ENCODE measurements around the gene TIMMDC1. TPM values are rescaled to one million over a fixed set of nuclear protein-coding genes. Genes with fewer than 3 reads are reported as not detected.
A peak's percentile ranks its signal among the peaks of the same experiment; 100 is the strongest.

The TIMMDC1 gene
- total RNA-seq: 10 to 100 TPM; 75.6 to 83.8 TPM

DNA sequence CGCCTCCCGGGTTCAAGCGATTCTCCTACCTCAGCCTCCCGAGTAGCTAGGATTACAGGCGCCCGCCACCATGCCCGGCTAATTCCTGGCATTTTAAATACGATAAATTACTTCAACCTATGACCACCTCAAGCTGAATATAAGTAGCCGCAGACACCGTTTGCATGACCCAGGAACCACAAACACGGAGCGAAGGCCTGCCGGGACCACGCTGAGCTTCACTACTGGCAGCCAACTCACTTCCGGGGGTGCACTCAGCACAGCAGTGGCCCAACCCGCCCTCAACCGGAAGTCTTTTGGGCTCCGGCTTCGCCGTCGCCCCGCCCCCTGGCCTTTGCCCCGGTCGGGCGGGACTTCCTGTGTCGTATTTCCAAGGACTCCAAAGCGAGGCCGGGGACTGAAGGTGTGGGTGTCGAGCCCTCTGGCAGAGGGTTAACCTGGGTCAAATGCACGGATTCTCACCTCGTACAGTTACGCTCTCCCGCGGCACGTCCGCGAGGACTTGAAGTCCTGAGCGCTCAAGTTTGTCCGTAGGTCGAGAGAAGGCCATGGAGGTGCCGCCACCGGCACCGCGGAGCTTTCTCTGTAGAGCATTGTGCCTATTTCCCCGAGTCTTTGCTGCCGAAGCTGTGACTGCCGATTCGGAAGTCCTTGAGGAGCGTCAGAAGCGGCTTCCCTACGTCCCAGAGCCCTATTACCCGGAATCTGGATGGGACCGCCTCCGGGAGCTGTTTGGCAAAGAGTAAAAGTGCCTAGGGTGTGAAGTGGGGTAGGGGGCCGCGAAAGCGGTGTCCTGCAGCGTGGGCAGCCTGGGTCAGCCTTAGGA, at the start of gene TIMMDC1:
Gene TIMMDC1, plus strand, starts transcription at position 362 of the 826 bp plus-strand sequence. Its CDS starts 187 bp downstream, at position 549.
- Mint-ChIP-seq H3K4me3 (peak within 1 kb of the TSS; percentile 99), H3K27me3 (ENCODE audit: low read depth) (no peaks in the 10 kb centered on the region), H3K4me1 (ENCODE audit: low read depth) (peaks cover 37% of the 10 kb centered on the region), H3K27ac (peak within 1 kb of the TSS; percentile 94), H3K36me3 (ENCODE audit: low read depth) (peaks cover 13% of the 10 kb centered on the region), H3K9me3 (no peaks in the 10 kb centered on the region)
- CTCF ChIA-PET: interaction anchor here (0.6 to 2.7 kb wide), 3 partner anchors 13 to 182 kb away, joined by 4 to 9 read pairs (median 6); partner anchors contain the start of gene POGLUT1
- intact Hi-C loops (cut with micrococcal nuclease): loop anchor here (1.0 to 5.0 kb wide), 12 partner anchors 29 to 849 kb away; partner anchors contain the start of genes ARHGAP31, CD80, COX17 and LRRC58
- DNase-seq: peak; percentile 98

GRCh38 chr3:119453822-119454221, 44.5 kb upstream of the TIMMDC1 start:
- no peaks in the 10 kb centered on the region for H3K9me3 Mint-ChIP-seq
- CTCF ChIA-PET: no interaction called here
- no peak overlapping the region for H3K4me3 Mint-ChIP-seq
- H3K36me3 Mint-ChIP-seq (ENCODE audit: low read depth): peaks cover 36% of the 10 kb centered on the region
- no peaks in the 10 kb centered on the region for H3K27me3 Mint-ChIP-seq (ENCODE audit: low read depth)
- no peak for DNase-seq
- H3K27ac Mint-ChIP-seq: no peak overlapping the region
- intact Hi-C loops (cut with micrococcal nuclease): no loop called here
- H3K4me1 Mint-ChIP-seq (ENCODE audit: low read depth): peaks cover 9% of the 10 kb centered on the region

DNA sequence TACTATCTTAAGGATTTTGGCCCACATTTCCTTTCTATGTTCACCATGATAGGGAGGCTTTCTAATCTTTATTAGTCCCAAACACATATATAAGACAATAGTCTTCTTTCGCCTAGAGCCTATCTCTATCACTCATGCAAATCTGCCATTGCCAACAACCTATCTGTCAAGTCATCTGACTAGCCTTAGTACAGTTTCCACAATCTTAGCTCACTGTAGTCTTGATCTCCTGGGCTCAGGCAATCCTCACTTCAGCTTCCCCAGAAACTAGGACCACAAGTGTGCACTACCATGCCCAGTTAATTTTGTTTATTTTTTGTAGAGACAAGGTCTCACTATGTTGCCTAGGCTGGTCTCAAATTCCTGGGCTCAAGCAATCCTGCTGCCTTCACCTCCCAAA, 41.9 kb upstream of the TIMMDC1 start:
- Mint-ChIP-seq H3K27me3 (ENCODE audit: low read depth) (no peaks in the 10 kb centered on the region), H3K4me1 (ENCODE audit: low read depth) (peaks cover 19% of the 10 kb centered on the region), H3K27ac (no peak overlapping the region), H3K9me3 (no peaks in the 10 kb centered on the region), H3K36me3 (ENCODE audit: low read depth) (peaks cover 42% of the 10 kb centered on the region), H3K4me3 (no peak overlapping the region)
- CTCF ChIA-PET: no interaction called here
- intact Hi-C loops (cut with micrococcal nuclease): no loop called here
- DNase-seq: no peak

GRCh38 chr3:119457246-119457645, 41.1 kb upstream of the TIMMDC1 start:
- no peaks in the 10 kb centered on the region for H3K9me3 Mint-ChIP-seq
- no peak overlapping the region for H3K27ac Mint-ChIP-seq
- CTCF ChIA-PET: no interaction called here
- intact Hi-C loops (cut with micrococcal nuclease): no loop called here
- H3K4me3 Mint-ChIP-seq: no peak overlapping the region
- H3K4me1 Mint-ChIP-seq (ENCODE audit: low read depth): peaks cover 26% of the 10 kb centered on the region
- H3K27me3 Mint-ChIP-seq (ENCODE audit: low read depth): no peaks in the 10 kb centered on the region
- DNase-seq: no peak
- peaks cover 43% of the 10 kb centered on the region for H3K36me3 Mint-ChIP-seq (ENCODE audit: low read depth)

GRCh38 chr3:119463171-119464169, 34.9 kb upstream of the TIMMDC1 start, which contains the start of gene TMEM39A:
TMEM39A (minus strand) TSS chr3:119463615; CDS start chr3:119462074, 1,541 bp downstream.
- H3K4me1 Mint-ChIP-seq (ENCODE audit: low read depth): peaks cover 32% of the 10 kb centered on the region
- H3K36me3 Mint-ChIP-seq (ENCODE audit: low read depth): peaks cover 17% of the 10 kb centered on the region
- H3K4me3 Mint-ChIP-seq: peak within 1 kb of the TSS; percentile 96
- CTCF ChIA-PET: interaction anchor here (1.2 to 1.5 kb wide), 3 partner anchors 13 to 222 kb away, joined by 3 to 4 read pairs (median 3); no protein-coding TSS in a partner anchor
- peak; percentile 98 for DNase-seq
- no peaks in the 10 kb centered on the region for H3K27me3 Mint-ChIP-seq (ENCODE audit: low read depth)
- H3K27ac Mint-ChIP-seq: peak within 1 kb of the TSS; percentile 90
- intact Hi-C loops (cut with micrococcal nuclease): loop anchor here (1.0 to 10.0 kb wide), 14 partner anchors 35 to 1281 kb away; partner anchors contain the start of genes ADPRH, ARHGAP31, B4GALT4 and CD80
- no peaks in the 10 kb centered on the region for H3K9me3 Mint-ChIP-seq

DNA sequence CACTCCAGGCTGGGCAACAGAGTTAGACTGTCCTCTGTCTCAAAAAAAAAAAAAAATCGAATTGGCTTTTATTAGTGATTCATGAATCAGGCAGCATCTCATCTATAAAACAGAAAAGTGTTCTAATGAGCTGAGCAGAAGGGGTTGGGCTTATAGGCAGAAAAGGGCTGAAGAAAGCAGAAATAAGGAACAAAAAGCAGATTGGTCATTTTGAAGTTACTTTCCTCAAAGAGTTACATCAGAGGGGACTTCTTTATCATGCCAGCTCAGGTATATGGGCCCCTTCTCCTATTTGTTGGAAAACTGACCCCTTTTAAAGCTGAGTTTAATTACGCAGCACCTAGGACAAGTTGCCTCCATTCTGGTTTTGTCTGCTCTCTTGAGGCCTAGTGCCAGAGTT, 30.3 kb upstream of the TIMMDC1 start:
- Mint-ChIP-seq H3K9me3 (no peaks in the 10 kb centered on the region), H3K36me3 (ENCODE audit: low read depth) (peaks cover 5% of the 10 kb centered on the region), H3K27ac (peak overlapping the region; percentile 90), H3K4me3 (peak overlapping the region; percentile 85), H3K27me3 (ENCODE audit: low read depth) (no peaks in the 10 kb centered on the region), H3K4me1 (ENCODE audit: low read depth) (peaks cover 38% of the 10 kb centered on the region)
- CTCF ChIA-PET: interaction anchor here (0.7 to 3.1 kb wide), 2 partner anchors 30 to 187 kb away, joined by 7 to 9 read pairs; partner anchors contain the start of gene TIMMDC1
- intact Hi-C loops (cut with micrococcal nuclease): loop anchor here (1.0 to 10.0 kb wide), 3 partner anchors 209 to 1277 kb away; partner anchors contain the start of genes COX17, GTF2E1, LRRC58 and RABL3
- no peak for DNase-seq

GRCh38 chr3:119469418-119470189, 28.7 kb upstream of the TIMMDC1 start:
- H3K36me3 Mint-ChIP-seq (ENCODE audit: low read depth): peaks cover 3% of the 10 kb centered on the region
- intact Hi-C loops (cut with micrococcal nuclease): loop anchor here (1.0 to 10.0 kb wide), 3 partner anchors 29 to 1275 kb away; partner anchors contain the start of genes GTF2E1, LRRC58, RABL3 and TIMMDC1
- H3K27ac Mint-ChIP-seq: peak overlapping the region; percentile 90
- H3K9me3 Mint-ChIP-seq: no peaks in the 10 kb centered on the region
- H3K4me1 Mint-ChIP-seq (ENCODE audit: low read depth): peaks cover 31% of the 10 kb centered on the region
- CTCF ChIA-PET: interaction anchor here (1.0 to 3.1 kb wide), 2 partner anchors 29 to 220 kb away, joined by 3 to 9 read pairs; partner anchors contain the start of gene TIMMDC1
- H3K27me3 Mint-ChIP-seq (ENCODE audit: low read depth): no peaks in the 10 kb centered on the region
- DNase-seq: no peak
- peak overlapping the region; percentile 85 for H3K4me3 Mint-ChIP-seq

DNA sequence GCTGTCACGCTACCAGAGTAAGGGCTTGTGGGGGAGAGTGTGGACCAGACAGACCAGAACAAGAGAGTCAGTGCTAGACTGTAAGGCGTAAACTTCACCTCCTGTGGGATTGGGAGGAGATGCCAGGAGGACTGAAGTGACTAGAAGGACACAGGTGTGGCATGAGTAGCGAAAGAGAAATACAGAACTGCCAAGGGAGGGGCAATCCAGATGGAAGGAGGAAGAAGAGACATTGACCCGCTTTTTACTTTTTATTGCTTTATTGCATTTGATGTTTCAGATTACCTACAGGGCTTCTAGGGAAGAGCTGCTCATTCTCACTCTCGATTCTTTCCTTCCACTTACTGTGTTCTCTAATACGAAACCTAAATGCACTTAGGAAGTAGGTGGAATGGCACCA, 27.5 kb upstream of the TIMMDC1 start:
- intact Hi-C loops (cut with micrococcal nuclease): no loop called here
- Mint-ChIP-seq H3K9me3 (no peaks in the 10 kb centered on the region), H3K4me1 (ENCODE audit: low read depth) (peaks cover 31% of the 10 kb centered on the region), H3K27me3 (ENCODE audit: low read depth) (no peaks in the 10 kb centered on the region), H3K27ac (no peak overlapping the region), H3K36me3 (ENCODE audit: low read depth) (peaks cover 3% of the 10 kb centered on the region), H3K4me3 (no peak overlapping the region)
- CTCF ChIA-PET: no interaction called here
- no peak for DNase-seq

DNA sequence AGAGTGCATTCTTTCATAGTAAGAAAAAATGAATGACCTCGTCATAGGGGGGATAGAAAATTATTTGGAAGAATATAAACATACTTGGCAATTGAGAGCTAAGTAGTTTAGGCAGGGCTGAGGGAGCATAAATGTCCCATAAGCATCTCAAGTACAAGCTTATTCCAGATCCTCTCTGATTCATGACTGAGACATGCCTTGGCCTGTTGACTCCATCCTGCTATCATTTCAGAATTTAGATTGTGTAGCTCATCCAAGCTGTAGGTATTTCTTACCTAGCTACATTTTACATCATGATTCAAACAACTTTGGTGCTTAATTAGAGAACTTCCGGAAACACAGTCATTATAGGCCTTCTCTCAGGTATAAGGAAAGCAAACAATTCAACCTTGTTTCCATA, 17.3 kb upstream of the TIMMDC1 start:
- no peaks in the 10 kb centered on the region for H3K9me3 Mint-ChIP-seq
- H3K4me1 Mint-ChIP-seq (ENCODE audit: low read depth): peaks cover 2% of the 10 kb centered on the region
- no peak overlapping the region for H3K4me3 Mint-ChIP-seq
- H3K36me3 Mint-ChIP-seq (ENCODE audit: low read depth): peaks cover 17% of the 10 kb centered on the region
- intact Hi-C loops (cut with micrococcal nuclease): no loop called here
- DNase-seq: no peak
- H3K27ac Mint-ChIP-seq: no peak overlapping the region
- H3K27me3 Mint-ChIP-seq (ENCODE audit: low read depth): no peaks in the 10 kb centered on the region
- CTCF ChIA-PET: no interaction called here

- H3K27me3 Mint-ChIP-seq (ENCODE audit: low read depth): no peaks in the 10 kb centered on the region
- no peaks in the 10 kb centered on the region for H3K9me3 Mint-ChIP-seq
- H3K4me1 Mint-ChIP-seq (ENCODE audit: low read depth): peaks cover 2% of the 10 kb centered on the region
- no peak overlapping the region for H3K4me3 Mint-ChIP-seq
- H3K27ac Mint-ChIP-seq: no peak overlapping the region
- DNase-seq: no peak
- H3K36me3 Mint-ChIP-seq (ENCODE audit: low read depth): peaks cover 20% of the 10 kb centered on the region
- CTCF ChIA-PET: no interaction called here
- intact Hi-C loops (cut with micrococcal nuclease): no loop called here
Measured at GRCh38 chr3:119483101-119483500, 15.2 kb upstream of the TIMMDC1 start.

DNA sequence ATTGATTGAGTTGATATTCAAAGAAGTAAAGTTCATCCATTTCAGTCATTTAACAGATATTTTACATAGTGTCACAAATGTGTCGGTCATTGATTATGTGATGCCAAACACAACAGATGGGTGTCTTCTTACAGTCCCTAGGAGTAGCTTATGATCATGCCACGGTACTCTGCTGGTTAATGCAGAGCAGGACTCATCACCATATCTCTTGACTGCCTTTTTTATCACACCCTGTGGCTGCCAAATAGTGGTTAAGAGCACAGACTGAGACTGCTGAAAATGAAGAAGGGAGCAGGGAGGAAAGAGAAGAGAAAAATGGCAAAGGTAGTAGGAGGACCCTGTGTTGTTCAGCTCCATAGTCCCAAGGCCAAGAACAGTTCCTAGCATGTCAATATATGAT, 12.8 kb upstream of the TIMMDC1 start:
- no peaks in the 10 kb centered on the region for H3K27me3 Mint-ChIP-seq (ENCODE audit: low read depth)
- no peak overlapping the region for H3K27ac Mint-ChIP-seq
- H3K4me3 Mint-ChIP-seq: no peak overlapping the region
- no peak for DNase-seq
- no peaks in the 10 kb centered on the region for H3K9me3 Mint-ChIP-seq
- CTCF ChIA-PET: interaction anchor here (0.7 kb wide), 1 partner anchor 205 kb away, joined by 3 read pairs; no protein-coding TSS in a partner anchor
- intact Hi-C loops (cut with micrococcal nuclease): no loop called here
- H3K4me1 Mint-ChIP-seq (ENCODE audit: low read depth): peaks cover 2% of the 10 kb centered on the region
- peaks cover 15% of the 10 kb centered on the region for H3K36me3 Mint-ChIP-seq (ENCODE audit: low read depth)

All from activated naive CD4-positive, alpha-beta T cell treated with anti-CD3 and anti-CD28 coated beads for 36 hours (primary cell).